Measurements from ENCODE around the gene HDHD3. TPM values are rescaled to one million over a fixed set of nuclear protein-coding genes. Genes with fewer than 3 reads are reported as not detected.

Gene HDHD3
- total RNA-seq, 4 donors from 2014 or later, result 17.0 to 31.3 (median 25.1) TPM

DNA sequence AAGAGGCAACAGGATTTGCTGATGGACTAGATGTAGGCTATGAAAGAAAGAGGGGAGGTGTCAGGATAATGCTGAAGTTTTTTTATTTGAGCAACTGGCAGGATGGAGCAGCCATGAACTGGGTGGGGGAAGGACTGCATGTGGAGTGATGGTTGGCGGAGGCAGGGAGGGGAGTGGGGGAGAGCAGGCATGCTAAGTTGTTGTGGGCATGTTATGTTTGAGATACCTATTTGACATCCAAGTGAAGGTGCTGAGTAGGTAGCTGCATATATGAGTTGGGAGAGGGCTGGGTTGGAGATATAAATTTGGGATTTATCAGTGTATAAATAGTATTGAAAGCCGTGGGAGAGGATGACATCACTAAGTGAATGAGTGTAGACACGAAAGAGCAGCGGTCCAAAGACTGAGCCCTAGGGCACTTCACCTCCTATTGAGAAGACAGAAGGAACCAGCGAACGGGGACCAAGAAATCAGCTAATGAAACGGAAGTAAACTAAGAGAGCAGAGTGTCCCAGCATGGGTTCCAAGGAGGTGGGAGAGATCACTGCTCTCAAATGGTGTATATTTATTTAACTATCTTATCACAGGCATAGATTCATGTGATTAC, 20.0 kb downstream of the HDHD3 start:
- no peak for ATAC-seq
- no peak for TF ChIP-seq EP300 (IDR thresholded peaks at IDR 0.05)
- no peak for TF ChIP-seq POLR2A (IDR thresholded peaks at IDR 0.05)
- TF ChIP-seq POLR2AphosphoS5 (IDR thresholded peaks at IDR 0.05), result no peak
- TF ChIP-seq, protein P1, sequence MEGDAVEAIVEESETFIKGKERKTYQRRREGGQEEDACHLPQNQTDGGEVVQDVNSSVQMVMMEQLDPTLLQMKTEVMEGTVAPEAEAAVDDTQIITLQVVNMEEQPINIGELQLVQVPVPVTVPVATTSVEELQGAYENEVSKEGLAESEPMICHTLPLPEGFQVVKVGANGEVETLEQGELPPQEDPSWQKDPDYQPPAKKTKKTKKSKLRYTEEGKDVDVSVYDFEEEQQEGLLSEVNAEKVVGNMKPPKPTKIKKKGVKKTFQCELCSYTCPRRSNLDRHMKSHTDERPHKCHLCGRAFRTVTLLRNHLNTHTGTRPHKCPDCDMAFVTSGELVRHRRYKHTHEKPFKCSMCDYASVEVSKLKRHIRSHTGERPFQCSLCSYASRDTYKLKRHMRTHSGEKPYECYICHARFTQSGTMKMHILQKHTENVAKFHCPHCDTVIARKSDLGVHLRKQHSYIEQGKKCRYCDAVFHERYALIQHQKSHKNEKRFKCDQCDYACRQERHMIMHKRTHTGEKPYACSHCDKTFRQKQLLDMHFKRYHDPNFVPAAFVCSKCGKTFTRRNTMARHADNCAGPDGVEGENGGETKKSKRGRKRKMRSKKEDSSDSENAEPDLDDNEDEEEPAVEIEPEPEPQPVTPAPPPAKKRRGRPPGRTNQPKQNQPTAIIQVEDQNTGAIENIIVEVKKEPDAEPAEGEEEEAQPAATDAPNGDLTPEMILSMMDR (IDR thresholded peaks at IDR 0.05), result no peak
- Histone ChIP-seq H3K4me1 (no peaks in the 10 kb centered on the region), H3K36me3 (no peaks in the 10 kb centered on the region), H3K4me3 (no peak overlapping the region), H3K27me3 (peaks cover 40% of the 10 kb centered on the region), H3K9me3 (no peaks in the 10 kb centered on the region), H3K27ac (no peak overlapping the region)
- 54 to 79% methylated on average over 4 to 7 of the region's 7 CpGs for WGBS, 2 donors (ENCODE audit: low coverage in 1 of 2)

DNA sequence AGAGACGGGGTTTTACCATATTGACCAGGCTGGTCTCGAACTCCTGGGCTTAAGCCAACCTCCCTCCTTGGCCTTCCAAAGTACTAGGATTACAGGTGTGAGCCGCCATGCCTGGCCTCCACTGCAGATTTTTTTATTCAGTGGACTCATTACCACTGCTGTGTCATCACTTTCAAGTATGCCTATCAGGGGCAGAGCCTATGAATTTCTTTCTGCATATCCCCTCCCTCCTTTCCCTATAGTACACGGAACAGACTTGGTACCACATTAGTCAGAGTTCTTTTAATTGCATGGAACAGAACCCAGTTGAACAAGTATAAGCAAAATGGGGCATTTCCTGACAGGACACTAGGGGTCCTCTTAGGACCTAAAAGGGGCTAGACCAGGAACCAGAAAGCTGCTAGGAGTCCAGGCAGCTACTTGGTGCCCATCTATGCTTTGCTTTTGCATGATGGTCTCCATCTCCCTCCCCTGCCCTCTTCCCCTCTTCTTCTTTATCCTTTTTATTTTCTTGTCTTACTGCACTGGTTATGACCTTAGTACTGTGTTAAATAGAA, 21.7 kb downstream of the HDHD3 start:
- ATAC-seq, result no peak
- Histone ChIP-seq H3K36me3 (no peaks in the 10 kb centered on the region), H3K27ac (no peak overlapping the region), H3K27me3 (peaks cover 56% of the 10 kb centered on the region), H3K4me3 (no peak overlapping the region), H3K4me1 (peaks cover 0 to 6% (median 0%) of the 10 kb centered on the region in 3 donors), H3K9me3 (no peaks in the 10 kb centered on the region)
- no peak for TF ChIP-seq POLR2AphosphoS5 (IDR thresholded peaks at IDR 0.05)
- TF ChIP-seq, protein P1 (IDR thresholded peaks at IDR 0.05), result no peak
- TF ChIP-seq EP300 (IDR thresholded peaks at IDR 0.05), result no peak
- no peak for TF ChIP-seq POLR2A (IDR thresholded peaks at IDR 0.05)
- 65 to 77% methylated on average over 3 of the region's 4 CpGs for WGBS, 2 donors (ENCODE audit: low coverage in 1 of 2)

DNA sequence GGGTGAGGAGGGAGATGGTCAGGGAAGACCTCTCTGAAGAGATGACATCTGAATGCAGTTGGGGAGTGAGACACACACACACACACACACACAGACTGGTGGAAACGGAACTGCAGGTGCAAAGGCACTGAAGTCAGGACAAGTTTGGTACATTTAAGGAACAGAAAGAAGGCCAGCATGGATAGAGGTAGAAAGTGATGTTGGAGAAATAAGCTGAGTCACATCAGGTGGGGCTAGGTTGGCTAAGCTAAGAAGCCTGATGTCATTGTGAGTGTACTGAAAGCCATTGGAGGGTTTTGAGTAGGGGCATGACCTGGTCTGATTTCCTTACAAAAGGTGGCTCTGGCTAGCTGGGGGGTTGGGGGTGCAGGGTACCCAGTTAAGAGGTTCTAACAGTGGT, 24.4 kb downstream of the HDHD3 start:
- Histone ChIP-seq H3K27me3 (peaks cover 66% of the 10 kb centered on the region), H3K9me3 (no peaks in the 10 kb centered on the region), H3K36me3 (no peaks in the 10 kb centered on the region), H3K4me3 (no peak overlapping the region), H3K4me1 (peaks cover 0 to 16% (median 4%) of the 10 kb centered on the region in 3 donors), H3K27ac (no peak overlapping the region)
- TF ChIP-seq, protein P1 (IDR thresholded peaks at IDR 0.05), result no peak
- no peak for TF ChIP-seq EP300 (IDR thresholded peaks at IDR 0.05)
- no peak for TF ChIP-seq POLR2AphosphoS5 (IDR thresholded peaks at IDR 0.05)
- TF ChIP-seq POLR2A (IDR thresholded peaks at IDR 0.05), result no peak
- 58 to 100% methylated on average over 1 of the region's 1 CpG for WGBS, 2 donors (ENCODE audit: low coverage in 1 of 2)
- ATAC-seq, result no peak

DNA sequence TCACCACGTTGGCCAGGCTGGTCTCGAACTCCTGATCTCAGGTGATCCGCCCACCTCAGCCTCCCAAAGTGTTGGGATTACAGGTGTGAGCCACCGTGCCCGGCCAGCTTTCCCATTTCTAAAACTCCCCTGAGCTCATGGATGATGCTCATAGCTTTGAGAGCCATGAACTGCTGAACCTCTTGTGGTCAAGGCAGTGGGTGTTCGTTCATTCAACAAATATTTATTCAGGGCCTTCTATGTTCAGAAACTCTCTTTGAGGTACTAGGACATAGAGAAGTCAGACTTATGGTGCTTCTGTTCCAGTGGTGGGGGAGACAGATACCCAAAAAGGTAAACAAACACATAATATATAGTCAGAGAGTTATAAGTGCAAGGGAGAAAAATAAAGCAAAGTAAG, 24.8 kb downstream of the HDHD3 start:
- ATAC-seq, result no peak
- 80 to 86% methylated on average over 1 to 3 of the region's 6 CpGs for WGBS, 2 donors (ENCODE audit: low coverage in 1 of 2)
- Histone ChIP-seq H3K36me3 (no peaks in the 10 kb centered on the region), H3K9me3 (no peaks in the 10 kb centered on the region), H3K4me3 (no peak overlapping the region), H3K27ac (no peak overlapping the region), H3K27me3 (peaks cover 66% of the 10 kb centered on the region), H3K4me1 (peaks cover 0 to 16% (median 4%) of the 10 kb centered on the region in 3 donors)
- TF ChIP-seq, protein P1 (IDR thresholded peaks at IDR 0.05), result no peak
- TF ChIP-seq POLR2AphosphoS5 (IDR thresholded peaks at IDR 0.05), result no peak
- TF ChIP-seq POLR2A (IDR thresholded peaks at IDR 0.05), result no peak
- no peak for TF ChIP-seq EP300 (IDR thresholded peaks at IDR 0.05)

DNA sequence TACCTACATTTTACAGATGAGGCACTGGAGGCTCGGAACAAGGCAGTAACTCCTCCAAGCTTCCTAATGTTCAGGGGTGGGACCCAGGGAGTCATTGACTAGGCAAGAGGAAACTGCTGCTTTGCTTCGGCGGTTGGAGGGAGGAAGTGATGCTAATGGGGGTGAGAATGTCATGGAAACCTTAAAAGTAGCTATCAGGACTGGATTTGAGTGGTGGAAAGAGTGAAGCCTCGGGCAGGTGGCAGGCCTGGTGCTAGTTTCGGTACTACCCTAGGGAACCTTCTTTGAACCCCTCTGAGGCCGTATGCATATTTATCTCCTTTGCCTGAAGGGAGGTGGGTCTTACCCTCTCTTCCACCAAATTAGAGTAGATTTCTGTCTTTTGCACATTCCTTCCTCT, 25.8 kb downstream of the HDHD3 start:
- no peak for ATAC-seq
- TF ChIP-seq EP300 (IDR thresholded peaks at IDR 0.05) (no peak), POLR2A (IDR thresholded peaks at IDR 0.05) (no peak), POLR2AphosphoS5 (IDR thresholded peaks at IDR 0.05) (no peak)
- TF ChIP-seq, protein P1 (IDR thresholded peaks at IDR 0.05), result no peak
- Histone ChIP-seq H3K36me3 (no peaks in the 10 kb centered on the region), H3K4me1 (peaks cover 0 to 16% (median 4%) of the 10 kb centered on the region in 3 donors), H3K4me3 (no peak overlapping the region), H3K27me3 (peaks cover 66% of the 10 kb centered on the region), H3K9me3 (no peaks in the 10 kb centered on the region), H3K27ac (no peak overlapping the region)
- 30 to 48% methylated on average over 2 to 5 of the region's 6 CpGs for WGBS, 2 donors (ENCODE audit: low coverage in 1 of 2)
